H9 (cell line): ENCODE measurements around the gene VGLL1. TPM values are rescaled to one million over a fixed set of nuclear protein-coding genes. Genes with fewer than 3 reads are reported as not detected.

Source experiments
- DNase-seq: peaks from one replicate; pipeline ENCODE4 v3.0.0-alpha.2; 2017
- H2AFZ ChIP-seq: one replicate; pipeline ENCODE4 v1.6.1; 2013; ENCODE audit warnings: mild to moderate bottlenecking, low read length, control low read depth, moderate library complexity
- H2AK5ac ChIP-seq: 2 replicates; pipeline ENCODE4 v1.6.1; 2013; ENCODE audit warnings: low read length, control low read depth, mixed read lengths; ENCODE audit not compliant: insufficient read length
- H2BK120ac ChIP-seq: one replicate; pipeline ENCODE4 v1.6.1; 2013; ENCODE audit warnings: low read depth, mild to moderate bottlenecking, low read length, control low read depth, inconsistent platforms; ENCODE audit not compliant: poor library complexity, severe bottlenecking
- H2BK12ac ChIP-seq: 2 replicates; pipeline ENCODE4 v1.6.1; 2013; ENCODE audit warnings: low read length, control low read depth, mixed read lengths, low read depth; ENCODE audit not compliant: insufficient read length
- H2BK15ac ChIP-seq: 2 replicates; pipeline ENCODE4 v1.6.1; 2013; ENCODE audit warnings: low read depth, low read length, control low read depth
- H2BK20ac ChIP-seq: one replicate; pipeline ENCODE4 v1.6.1; 2013; ENCODE audit warnings: low read depth, mild to moderate bottlenecking, low read length, control low read depth, inconsistent platforms; ENCODE audit not compliant: poor library complexity, severe bottlenecking
- H2BK5ac ChIP-seq: 2 replicates; pipeline ENCODE4 v1.6.1; 2013; ENCODE audit warnings: low read length, control low read depth, mixed read lengths; ENCODE audit not compliant: insufficient read length
- H3K14ac ChIP-seq: 2 replicates; pipeline ENCODE4 v1.6.1; 2013; ENCODE audit warnings: low read length, control low read depth; ENCODE audit not compliant: insufficient read depth
- H3K18ac ChIP-seq: 2 replicates; pipeline ENCODE4 v1.6.1; 2013; ENCODE audit warnings: low read depth, mild to moderate bottlenecking, mixed read lengths, low read length, control low read depth; ENCODE audit not compliant: insufficient read length
- H3K23ac ChIP-seq: 2 replicates; pipeline ENCODE4 v1.6.1; 2013; ENCODE audit warnings: low read length, control low read depth, mixed read lengths, low read depth; ENCODE audit not compliant: insufficient read length
- H3K23me2 ChIP-seq: 2 replicates; pipeline ENCODE4 v1.6.1; 2013; ENCODE audit warnings: low read depth, mild to moderate bottlenecking, mixed read lengths, low read length, control low read depth; ENCODE audit not compliant: insufficient read length, poor library complexity, severe bottlenecking
- H3K27ac ChIP-seq: 2 replicates; pipeline ENCODE4 v1.5.1; 2013; ENCODE audit warnings: low read length, control low read depth, mixed read lengths, low read depth; ENCODE audit not compliant: insufficient read length
- H3K27me3 ChIP-seq: 2 replicates; pipeline ENCODE4 v1.6.1; 2013; ENCODE audit warnings: low read length, control low read depth, inconsistent platforms; ENCODE audit not compliant: insufficient read depth
- H3K4ac ChIP-seq: 2 replicates; pipeline ENCODE4 v1.6.1; 2013; ENCODE audit warnings: low read depth, mild to moderate bottlenecking, control low read depth, inconsistent platforms, low read length, moderate library complexity
- H3K4me1 ChIP-seq: 2 replicates; pipeline ENCODE4 v1.6.1; 2013; ENCODE audit warnings: low read length, control low read depth, inconsistent platforms; ENCODE audit not compliant: insufficient read depth
- H3K4me2 ChIP-seq: 2 replicates; pipeline ENCODE4 v1.6.1; 2013; ENCODE audit warnings: low read length, control low read depth, mixed read lengths; ENCODE audit not compliant: insufficient read length, insufficient read depth
- H3K56ac ChIP-seq: 2 replicates; pipeline ENCODE4 v1.6.1; 2013; ENCODE audit warnings: low read depth, mild to moderate bottlenecking, mixed read lengths, low read length, control low read depth; ENCODE audit not compliant: insufficient read length
- H3K79me1 ChIP-seq: 2 replicates; pipeline ENCODE4 v1.6.1; 2013; ENCODE audit warnings: low read depth, mild to moderate bottlenecking, moderate library complexity, low read length, control low read depth, inconsistent platforms; ENCODE audit not compliant: insufficient read depth, poor library complexity, severe bottlenecking
- H3K79me2 ChIP-seq: 2 replicates; pipeline ENCODE4 v1.6.1; 2013; ENCODE audit warnings: low read length, control low read depth, inconsistent platforms; ENCODE audit not compliant: insufficient read depth
- H3K9ac ChIP-seq: 2 replicates; pipeline ENCODE4 v1.6.1; 2013; ENCODE audit warnings: low read length, control low read depth, mixed read lengths; ENCODE audit not compliant: insufficient read length; ENCODE audit errors: extremely low read depth
- H3K9me3 ChIP-seq: one replicate; pipeline ENCODE4 v1.6.1; 2013; ENCODE audit warnings: low read depth, low read length, inconsistent platforms; ENCODE audit not compliant: control insufficient read depth
- H3T11ph ChIP-seq: one replicate; pipeline ENCODE4 v1.6.1; 2013; ENCODE audit warnings: mild to moderate bottlenecking, low read length, control low read depth, inconsistent platforms
- H4K20me1 ChIP-seq: one replicate; pipeline ENCODE4 v1.6.1; 2013; ENCODE audit not compliant: control insufficient read depth, insufficient read length, insufficient read depth
- H4K5ac ChIP-seq: 2 replicates; pipeline ENCODE4 v1.6.1; 2013; ENCODE audit warnings: low read depth, mild to moderate bottlenecking, mixed read lengths, low read length, control low read depth; ENCODE audit not compliant: insufficient read length
- H4K8ac ChIP-seq: replicated peaks from 2 replicates; pipeline ENCODE4 v1.6.1; 2013; ENCODE audit warnings: low read length, control low read depth, mixed read lengths, low read depth; ENCODE audit not compliant: insufficient read length
- H4K91ac ChIP-seq: 2 replicates; pipeline ENCODE4 v1.6.1; 2013; ENCODE audit warnings: low read depth, mild to moderate bottlenecking, moderate library complexity, mixed read lengths, low read length, control low read depth; ENCODE audit not compliant: insufficient read length
- H3K27ac Mint-ChIP-seq, 3 experiments: 2 replicates in 2 of 3; 3 replicates in 1 of 3; pipeline ENCODE4 v1.8.0; 2020 to 2021; ENCODE audit warnings: mixed read lengths in 3 of 3, mild to moderate bottlenecking in 1 of 3, moderate library complexity in 1 of 3
- H3K27me3 Mint-ChIP-seq: 2 replicates; pipeline ENCODE4 v1.8.0; 2021; ENCODE audit warnings: low read depth, mild to moderate bottlenecking, moderate library complexity, mixed read lengths
- H3K36me3 Mint-ChIP-seq, 3 experiments: 2 replicates in 2 of 3; 3 replicates in 1 of 3; pipeline ENCODE4 v1.8.0; 2020 to 2021; ENCODE audit warnings: low read depth in 3 of 3, mixed read lengths in 3 of 3; ENCODE audit not compliant: insufficient read depth in 1 of 3
- H3K4me1 Mint-ChIP-seq, 2 experiments: 2 replicates each; pipeline ENCODE4 v1.8.0; 2020; ENCODE audit warnings: mixed read lengths in 2 of 2
- H3K4me3 Mint-ChIP-seq, 2 experiments: 2 replicates in 1 of 2; 3 replicates in 1 of 2; pipeline ENCODE4 v1.8.0; 2020 to 2021; ENCODE audit warnings: mild to moderate bottlenecking in 2 of 2, mixed read lengths in 2 of 2, moderate library complexity in 1 of 2
- H3K9me3 Mint-ChIP-seq, 2 experiments: 2 replicates in 1 of 2; 3 replicates in 1 of 2; pipeline ENCODE4 v1.8.0; 2020; ENCODE audit warnings: mild to moderate bottlenecking in 2 of 2, mixed read lengths in 2 of 2, moderate library complexity in 1 of 2
- WGBS: extraction: QIAGEN DNeasy Blood & Tissue Kit; methylation state at CpG from one replicate; pipeline ENCODE4 v1.1.7; 2013; ENCODE audit warnings: missing lambda C conversion rate, low lambda C conversion rate, mixed read lengths; ENCODE audit not compliant: insufficient read length; ENCODE audit errors: extremely low coverage; 5-methylcytosine and 5-hydroxymethylcytosine counted together
- microRNA-seq: library from miRNA; unstranded; fragments of <30 nt; microRNA quantifications from one replicate; pipeline ENCODE4, GENCODE V29; 2020; ENCODE audit warnings: borderline microRNAs expressed
- total RNA-seq: library from RNA; stranded (reverse); gene quantifications from 2 replicates; pipeline ENCODE4 v1.2.1, GENCODE V29; 2021
- TF ChIP-seq, protein P1 (sequence below): fragments of 200-600 bp; sonication (generic); conservative IDR thresholded peaks from 3 replicates; pipeline ENCODE4 v1.8.0; 2021; ENCODE audit warnings: antibody characterized with exemption, mild to moderate bottlenecking

The VGLL1 gene
- total RNA-seq, 1 experiment from 2014 or later, result not detected

DNA sequence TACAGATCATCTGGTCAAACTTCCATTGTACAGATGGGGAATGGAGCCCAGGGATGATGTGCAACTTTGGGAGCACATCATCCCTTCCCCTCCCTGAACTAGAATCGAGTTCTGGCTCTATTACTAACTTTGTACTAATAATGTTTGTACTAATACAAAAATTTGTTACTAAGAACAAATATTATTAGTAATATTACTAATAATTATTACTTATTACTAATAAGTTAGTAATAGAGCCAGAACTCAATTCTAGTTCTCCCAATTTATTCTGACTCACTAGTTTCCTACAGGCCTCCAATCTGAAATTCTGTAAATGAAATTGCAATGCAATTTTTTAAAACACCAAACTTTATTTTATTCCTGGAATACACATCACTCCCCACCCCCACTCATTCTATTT is 68.0 kb downstream of the VGLL1 start:
- peaks cover 29% of the 10 kb centered on the region for H3K9me3 ChIP-seq
- H3K23ac ChIP-seq, result no peak overlapping the region
- H3K4ac ChIP-seq, result no peak overlapping the region
- Mint-ChIP-seq H3K36me3 (no peaks in the 10 kb centered on the region; a peak in 1 of 7 replicates), H3K9me3 (peaks cover 41 to 63% of the 10 kb centered on the region in 2 experiments), H3K27me3 (no peaks in the 10 kb centered on the region; the same call in 1 of the 2 replicates), H3K4me3 (no peak overlapping the region), H3K4me1 (no peaks in the 10 kb centered on the region), H3K27ac (no peak overlapping the region)
- H3K79me1 ChIP-seq, result no peaks in the 10 kb centered on the region
- H3T11ph ChIP-seq, result no peak overlapping the region
- WGBS, result no CpG with 5 or more reads among the region's 1 CpG
- H2AFZ ChIP-seq, result no peak overlapping the region
- H2BK15ac ChIP-seq, result no peak overlapping the region
- H3K27me3 ChIP-seq, result no peaks in the 10 kb centered on the region
- H3K56ac ChIP-seq, result no peak overlapping the region
- H2BK120ac ChIP-seq, result no peak overlapping the region
- no peak overlapping the region for H2BK12ac ChIP-seq
- TF ChIP-seq, protein P1, sequence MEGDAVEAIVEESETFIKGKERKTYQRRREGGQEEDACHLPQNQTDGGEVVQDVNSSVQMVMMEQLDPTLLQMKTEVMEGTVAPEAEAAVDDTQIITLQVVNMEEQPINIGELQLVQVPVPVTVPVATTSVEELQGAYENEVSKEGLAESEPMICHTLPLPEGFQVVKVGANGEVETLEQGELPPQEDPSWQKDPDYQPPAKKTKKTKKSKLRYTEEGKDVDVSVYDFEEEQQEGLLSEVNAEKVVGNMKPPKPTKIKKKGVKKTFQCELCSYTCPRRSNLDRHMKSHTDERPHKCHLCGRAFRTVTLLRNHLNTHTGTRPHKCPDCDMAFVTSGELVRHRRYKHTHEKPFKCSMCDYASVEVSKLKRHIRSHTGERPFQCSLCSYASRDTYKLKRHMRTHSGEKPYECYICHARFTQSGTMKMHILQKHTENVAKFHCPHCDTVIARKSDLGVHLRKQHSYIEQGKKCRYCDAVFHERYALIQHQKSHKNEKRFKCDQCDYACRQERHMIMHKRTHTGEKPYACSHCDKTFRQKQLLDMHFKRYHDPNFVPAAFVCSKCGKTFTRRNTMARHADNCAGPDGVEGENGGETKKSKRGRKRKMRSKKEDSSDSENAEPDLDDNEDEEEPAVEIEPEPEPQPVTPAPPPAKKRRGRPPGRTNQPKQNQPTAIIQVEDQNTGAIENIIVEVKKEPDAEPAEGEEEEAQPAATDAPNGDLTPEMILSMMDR, result no peak
- H2AK5ac ChIP-seq, result no peak overlapping the region
- no peaks in the 10 kb centered on the region for H3K23me2 ChIP-seq
- H3K18ac ChIP-seq, result no peak overlapping the region
- no peak overlapping the region for H3K4me2 ChIP-seq
- H4K20me1 ChIP-seq, result no peaks in the 10 kb centered on the region
- H3K79me2 ChIP-seq, result no peaks in the 10 kb centered on the region
- no peak overlapping the region for H4K91ac ChIP-seq
- H3K27ac ChIP-seq, result no peak overlapping the region
- H3K9ac ChIP-seq, result no peak overlapping the region
- no peak for DNase-seq
- no peak overlapping the region for H4K5ac ChIP-seq
- no peak overlapping the region for H4K8ac ChIP-seq
- no peak overlapping the region for H2BK20ac ChIP-seq
- H3K14ac ChIP-seq, result no peak overlapping the region
- H3K4me1 ChIP-seq, result no peaks in the 10 kb centered on the region
- H2BK5ac ChIP-seq, result no peak overlapping the region

Small RNAs within 50 kb of the gene (microRNA-seq; reads per million reads assigned to microRNA genes)
- gene MIR934, result 0.35 reads per million

Other genes starting within 250 kb of the VGLL1 start
- gene ADGRG4, start 231.3 kb upstream of the VGLL1 start, total RNA-seq, result not detected in 2 replicates
- gene BRS3, start 44.3 kb upstream of the VGLL1 start, total RNA-seq, result not detected in 2 replicates
- 49.5 and 51.5 TPM in 2 replicates for gene HTATSF1, start 34.6 kb upstream of the VGLL1 start, total RNA-seq
- not detected in 2 replicates for gene CD40LG, start 115.9 kb downstream of the VGLL1 start, total RNA-seq
- gene ARHGEF6, start 248.7 kb downstream of the VGLL1 start, total RNA-seq, result 3.6 and 3.7 TPM in 2 replicates